ENCODE data around the gene MRAP.
"Not testable (repeated sequence)": the region's sequence is repeated elsewhere in the genome, so short reads cannot be mapped to it uniquely, and the experiment has no call there.

MRAP gene

GRCh38 chr21:32308696-32309095 is 10.0 kb downstream of the MRAP start:
- no peak overlapping the region for H3K9ac ChIP-seq (ENCODE audit: low read length in 5 of 5)
- H3K9me3 ChIP-seq (ENCODE audit: control insufficient read depth in 5 of 5, low read length in 5 of 5), result no peaks in the 10 kb centered on the region
- no peak overlapping the region for H3K4me3 ChIP-seq (ENCODE audit: low read depth in 1 of 5, low read length in 5 of 5)
- H3K4me1 ChIP-seq (ENCODE audit: control insufficient read depth in 5 of 5, insufficient read depth in 5 of 5, low read length in 5 of 5), result peaks cover 0 to 18% (median 9%) of the 10 kb centered on the region in 5 donors
- no peak overlapping the region for H3K27ac ChIP-seq (ENCODE audit: low read depth, low read length)
- H3K27me3 ChIP-seq (ENCODE audit: control insufficient read depth in 5 of 5, insufficient read depth in 4 of 5, low read length in 5 of 5), result no peaks in the 10 kb centered on the region
- peaks cover 3 to 52% (median 46%) of the 10 kb centered on the region in 5 donors for H3K36me3 ChIP-seq (ENCODE audit: control insufficient read depth in 5 of 5, insufficient read depth in 5 of 5, low read length in 5 of 5)

DNA sequence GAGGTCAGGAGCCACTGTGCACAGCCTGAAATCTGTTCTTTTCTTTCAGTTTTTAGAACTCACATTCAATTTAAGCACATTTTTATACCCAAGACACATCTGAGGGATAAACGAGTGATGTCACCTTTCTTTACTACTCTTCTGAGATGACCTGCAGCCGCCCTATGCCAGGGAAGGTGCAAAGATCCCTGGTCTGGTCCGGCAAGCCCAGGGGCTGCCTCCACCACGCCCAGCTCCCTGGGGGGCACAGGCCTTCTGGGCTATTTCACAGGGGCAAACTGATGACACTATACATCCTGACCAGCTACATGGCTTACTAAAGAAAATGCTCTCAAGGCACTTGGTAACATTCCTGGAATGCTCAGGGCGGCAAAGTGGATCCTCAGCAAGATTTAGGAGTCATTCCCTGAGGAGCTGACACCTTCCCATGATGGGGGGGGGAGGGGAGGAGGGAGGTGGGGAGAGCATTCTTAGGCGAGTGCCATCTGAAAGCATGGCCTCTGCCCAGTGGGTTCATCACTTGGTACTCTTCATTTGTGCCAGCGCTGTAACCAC is 11.3 kb downstream of the MRAP start:
- Histone ChIP-seq H3K9ac (ENCODE audit: low read length in 5 of 5) (no peak overlapping the region), H3K9me3 (ENCODE audit: control insufficient read depth in 5 of 5, low read length in 5 of 5) (no peaks in the 10 kb centered on the region), H3K36me3 (ENCODE audit: control insufficient read depth in 5 of 5, insufficient read depth in 5 of 5, low read length in 5 of 5) (peaks cover 3 to 62% (median 53%) of the 10 kb centered on the region in 5 donors), H3K4me1 (ENCODE audit: control insufficient read depth in 5 of 5, insufficient read depth in 5 of 5, low read length in 5 of 5) (peaks cover 0 to 11% (median 10%) of the 10 kb centered on the region in 5 donors), H3K27me3 (ENCODE audit: control insufficient read depth in 5 of 5, insufficient read depth in 4 of 5, low read length in 5 of 5) (no peaks in the 10 kb centered on the region), H3K4me3 (ENCODE audit: low read depth in 1 of 5, low read length in 5 of 5) (no peak overlapping the region), H3K27ac (ENCODE audit: low read depth, low read length) (no peak overlapping the region)

DNA sequence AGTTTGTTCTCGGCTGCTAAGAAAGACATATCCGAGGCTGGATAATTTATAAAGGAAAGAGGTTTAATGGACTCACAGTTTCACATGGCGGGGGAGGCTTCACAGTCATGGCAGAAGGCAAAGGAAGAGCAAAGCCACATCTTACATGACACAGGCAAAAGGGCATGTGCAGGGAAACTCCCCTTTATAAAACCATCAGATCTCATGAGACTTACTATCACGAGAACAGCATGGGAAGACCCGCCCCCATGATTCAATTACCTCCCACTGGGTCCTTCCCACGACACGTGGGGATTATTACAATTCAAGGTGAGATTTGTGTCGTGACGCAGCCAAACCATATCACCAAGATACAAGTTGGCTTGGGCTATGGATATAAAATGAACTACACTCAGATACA is 12.3 kb downstream of the MRAP start:
- H3K27ac ChIP-seq (ENCODE audit: low read depth, low read length); H3K27me3 ChIP-seq (ENCODE audit: control insufficient read depth in 5 of 5, insufficient read depth in 4 of 5, low read length in 5 of 5); H3K9ac ChIP-seq (ENCODE audit: low read length in 5 of 5); H3K4me3 ChIP-seq (ENCODE audit: low read depth in 1 of 5, low read length in 5 of 5); H3K9me3 ChIP-seq (ENCODE audit: control insufficient read depth in 5 of 5, low read length in 5 of 5): not testable (repeated sequence)
- Histone ChIP-seq H3K36me3 (ENCODE audit: control insufficient read depth in 5 of 5, insufficient read depth in 5 of 5, low read length in 5 of 5) (peaks cover 3 to 68% (median 60%) of the 10 kb centered on the region in 5 donors), H3K4me1 (ENCODE audit: control insufficient read depth in 5 of 5, insufficient read depth in 5 of 5, low read length in 5 of 5) (peaks cover 1 to 11% (median 2%) of the 10 kb centered on the region in 5 donors)

- Histone ChIP-seq H3K4me1 (ENCODE audit: control insufficient read depth in 5 of 5, insufficient read depth in 5 of 5, low read length in 5 of 5) (peaks cover 0 to 15% (median 1%) of the 10 kb centered on the region in 5 donors), H3K36me3 (ENCODE audit: control insufficient read depth in 5 of 5, insufficient read depth in 5 of 5, low read length in 5 of 5) (peaks cover 3 to 71% (median 64%) of the 10 kb centered on the region in 5 donors), H3K27ac (ENCODE audit: low read depth, low read length) (no peak overlapping the region), H3K4me3 (ENCODE audit: low read depth in 1 of 5, low read length in 5 of 5) (no peak overlapping the region), H3K9ac (ENCODE audit: low read length in 5 of 5) (no peak overlapping the region), H3K9me3 (ENCODE audit: control insufficient read depth in 5 of 5, low read length in 5 of 5) (no peaks in the 10 kb centered on the region), H3K27me3 (ENCODE audit: control insufficient read depth in 5 of 5, insufficient read depth in 4 of 5, low read length in 5 of 5) (no peaks in the 10 kb centered on the region)
These were observed 13.0 kb downstream of the MRAP start for GRCh38 chr21:32311621-32312020.

GRCh38 chr21:32312326-32312725 is 13.7 kb downstream of the MRAP start:
- Histone ChIP-seq H3K9me3 (ENCODE audit: control insufficient read depth in 5 of 5, low read length in 5 of 5) (no peaks in the 10 kb centered on the region), H3K36me3 (ENCODE audit: control insufficient read depth in 5 of 5, insufficient read depth in 5 of 5, low read length in 5 of 5) (peaks cover 3 to 75% (median 67%) of the 10 kb centered on the region in 5 donors), H3K4me3 (ENCODE audit: low read depth in 1 of 5, low read length in 5 of 5) (no peak overlapping the region), H3K9ac (ENCODE audit: low read length in 5 of 5) (no peak overlapping the region), H3K4me1 (ENCODE audit: control insufficient read depth in 5 of 5, insufficient read depth in 5 of 5, low read length in 5 of 5) (peaks cover 0 to 16% (median 1%) of the 10 kb centered on the region in 5 donors), H3K27ac (ENCODE audit: low read depth, low read length) (no peak overlapping the region), H3K27me3 (ENCODE audit: control insufficient read depth in 5 of 5, insufficient read depth in 4 of 5, low read length in 5 of 5) (no peaks in the 10 kb centered on the region)

DNA sequence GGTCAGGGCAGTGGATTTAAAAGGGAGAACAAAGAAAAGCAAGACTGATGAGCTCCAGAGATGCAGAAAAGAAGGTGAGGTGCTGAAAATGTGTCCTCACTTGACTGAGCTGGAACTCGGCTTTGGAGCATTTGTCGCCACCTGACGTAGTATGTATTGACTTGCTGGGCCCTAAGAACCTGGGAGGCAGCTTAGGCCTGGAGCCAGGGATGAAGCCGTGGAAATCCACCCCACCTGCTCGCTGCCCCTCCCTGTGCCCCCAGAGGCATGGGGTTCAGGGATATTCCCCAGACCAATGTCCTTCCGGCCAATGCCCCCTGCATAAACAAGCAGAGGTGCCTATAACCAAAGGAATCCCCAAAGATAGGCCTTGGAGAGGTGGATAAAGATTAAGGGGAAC is 14.3 kb downstream of the MRAP start:
- peaks cover 3 to 76% (median 70%) of the 10 kb centered on the region in 5 donors for H3K36me3 ChIP-seq (ENCODE audit: control insufficient read depth in 5 of 5, insufficient read depth in 5 of 5, low read length in 5 of 5)
- H3K9me3 ChIP-seq (ENCODE audit: control insufficient read depth in 5 of 5, low read length in 5 of 5), result no peaks in the 10 kb centered on the region
- no peak overlapping the region for H3K4me3 ChIP-seq (ENCODE audit: low read depth in 1 of 5, low read length in 5 of 5)
- no peak overlapping the region for H3K27ac ChIP-seq (ENCODE audit: low read depth, low read length)
- H3K4me1 ChIP-seq (ENCODE audit: control insufficient read depth in 5 of 5, insufficient read depth in 5 of 5, low read length in 5 of 5), result peaks cover 0 to 16% (median 1%) of the 10 kb centered on the region in 5 donors
- H3K9ac ChIP-seq (ENCODE audit: low read length in 5 of 5), result no peak overlapping the region
- H3K27me3 ChIP-seq (ENCODE audit: control insufficient read depth in 5 of 5, insufficient read depth in 4 of 5, low read length in 5 of 5), result no peaks in the 10 kb centered on the region

DNA sequence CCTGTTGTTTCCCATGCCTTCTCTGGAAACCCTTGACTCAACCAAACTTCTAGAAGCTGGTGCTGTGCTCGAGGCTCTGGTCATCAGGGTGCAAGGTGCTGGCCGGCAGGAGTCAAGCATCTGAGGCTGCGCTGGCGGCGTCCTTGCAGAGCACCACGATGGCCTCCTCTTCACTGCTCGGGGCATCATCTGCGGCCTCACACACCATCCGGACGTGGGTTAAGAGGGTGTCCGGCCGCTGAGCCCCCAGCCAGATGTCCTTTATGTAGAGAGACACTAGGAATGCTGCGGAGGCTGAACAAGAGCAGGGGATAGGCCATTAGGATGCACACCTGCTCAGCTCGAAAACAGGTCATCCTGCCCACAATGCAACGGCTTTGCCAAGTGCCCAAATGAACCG is 16.2 kb downstream of the MRAP start:
- H3K9me3 ChIP-seq (ENCODE audit: control insufficient read depth in 5 of 5, low read length in 5 of 5), result no peaks in the 10 kb centered on the region
- no peaks in the 10 kb centered on the region for H3K27me3 ChIP-seq (ENCODE audit: control insufficient read depth in 5 of 5, insufficient read depth in 4 of 5, low read length in 5 of 5)
- H3K4me3 ChIP-seq (ENCODE audit: low read depth in 1 of 5, low read length in 5 of 5), result no peak overlapping the region
- H3K9ac ChIP-seq (ENCODE audit: low read length in 5 of 5), result no peak overlapping the region
- H3K27ac ChIP-seq (ENCODE audit: low read depth, low read length), result no peak overlapping the region
- peaks cover 9 to 84% (median 75%) of the 10 kb centered on the region in 5 donors for H3K36me3 ChIP-seq (ENCODE audit: control insufficient read depth in 5 of 5, insufficient read depth in 5 of 5, low read length in 5 of 5)
- peaks cover 0 to 16% (median 1%) of the 10 kb centered on the region in 5 donors for H3K4me1 ChIP-seq (ENCODE audit: control insufficient read depth in 5 of 5, insufficient read depth in 5 of 5, low read length in 5 of 5)

DNA sequence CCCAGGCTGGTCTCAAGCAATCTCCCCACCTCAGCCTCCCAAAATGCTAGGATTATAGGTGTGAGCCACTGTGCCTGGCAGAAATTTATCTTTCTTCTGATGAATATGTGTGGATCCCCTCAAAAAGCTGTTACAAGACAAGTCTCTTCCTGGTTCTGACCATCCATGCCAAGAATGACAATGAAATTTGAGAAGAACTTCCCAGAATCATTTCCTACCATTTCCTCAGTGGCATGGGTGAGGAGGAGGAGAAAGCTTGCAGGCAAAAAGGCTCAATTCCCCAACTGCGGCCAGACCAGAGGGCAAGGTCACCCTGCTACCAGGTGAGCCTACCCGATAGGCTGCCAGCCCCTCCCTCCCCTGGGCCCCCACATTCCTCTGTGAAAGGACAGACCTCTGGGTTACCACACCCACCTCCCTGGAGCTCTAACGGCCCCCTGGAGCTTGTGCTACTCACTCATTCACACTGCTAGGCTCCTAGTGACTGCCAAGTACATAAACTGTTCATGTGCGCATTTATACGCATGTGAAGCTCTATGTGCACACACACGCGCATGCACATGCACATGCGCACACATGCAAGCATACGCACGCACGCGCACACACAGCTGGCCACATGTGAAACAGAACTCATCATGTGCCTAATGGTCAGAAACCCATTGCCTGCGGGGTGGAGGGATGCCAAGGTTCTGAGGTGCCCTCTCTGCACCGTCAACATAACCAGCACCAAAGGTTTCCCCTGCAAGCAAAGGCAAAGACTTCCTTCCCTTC is 17.0 kb downstream of the MRAP start:
- Histone ChIP-seq H3K4me3 (ENCODE audit: low read depth in 1 of 5, low read length in 5 of 5) (no peak overlapping the region), H3K27me3 (ENCODE audit: control insufficient read depth in 5 of 5, insufficient read depth in 4 of 5, low read length in 5 of 5) (no peaks in the 10 kb centered on the region), H3K4me1 (ENCODE audit: control insufficient read depth in 5 of 5, insufficient read depth in 5 of 5, low read length in 5 of 5) (peaks cover 0 to 16% (median 1%) of the 10 kb centered on the region in 5 donors), H3K36me3 (ENCODE audit: control insufficient read depth in 5 of 5, insufficient read depth in 5 of 5, low read length in 5 of 5) (peaks cover 9 to 90% (median 80%) of the 10 kb centered on the region in 5 donors), H3K9me3 (ENCODE audit: control insufficient read depth in 5 of 5, low read length in 5 of 5) (no peaks in the 10 kb centered on the region), H3K27ac (ENCODE audit: low read depth, low read length) (no peak overlapping the region), H3K9ac (ENCODE audit: low read length in 5 of 5) (no peak overlapping the region)

DNA sequence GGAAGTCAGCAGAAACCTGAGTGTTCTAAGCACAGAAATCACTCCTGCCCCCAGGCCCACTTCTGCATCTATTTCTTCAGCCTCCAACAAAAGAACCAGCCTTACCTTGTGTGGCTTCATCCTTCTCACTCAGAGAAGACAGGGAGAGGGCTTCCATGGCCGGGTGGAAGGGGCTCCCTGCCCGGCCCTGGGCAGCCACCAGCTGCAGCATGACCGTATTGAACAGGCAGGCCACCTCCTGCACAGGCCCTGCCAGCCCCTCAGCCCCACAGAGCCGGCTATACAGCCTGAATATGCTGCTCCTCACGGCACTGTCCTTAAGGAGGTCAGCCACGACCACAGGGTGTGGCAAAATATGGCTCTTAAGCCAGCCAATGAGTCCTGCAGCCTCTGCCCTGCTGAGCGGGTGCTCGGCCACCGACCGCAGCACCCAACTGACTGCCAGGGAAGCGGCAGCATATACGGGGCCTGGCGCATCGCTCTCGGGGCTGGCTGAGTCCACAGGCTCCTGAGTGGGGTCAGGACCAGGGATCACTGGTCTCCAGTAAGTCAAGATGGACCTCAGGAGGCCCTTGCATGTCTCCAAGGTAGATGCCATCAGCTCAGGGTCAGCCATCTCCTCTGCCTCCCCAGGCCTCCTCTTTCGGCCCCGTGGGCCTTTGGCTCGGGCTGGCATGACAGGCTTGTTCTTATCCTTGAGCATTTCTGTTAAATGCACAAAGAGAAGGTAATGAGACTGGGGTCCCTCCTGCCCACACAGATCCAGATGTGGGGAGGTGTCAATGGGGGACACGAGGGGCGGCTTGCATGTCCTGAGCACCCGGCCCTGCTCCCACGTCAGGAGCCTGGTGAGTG is 17.9 kb downstream of the MRAP start:
- Histone ChIP-seq H3K36me3 (ENCODE audit: control insufficient read depth in 5 of 5, insufficient read depth in 5 of 5, low read length in 5 of 5) (peaks cover 9 to 92% (median 86%) of the 10 kb centered on the region in 5 donors), H3K4me3 (ENCODE audit: low read depth in 1 of 5, low read length in 5 of 5) (no peak overlapping the region), H3K9me3 (ENCODE audit: control insufficient read depth in 5 of 5, low read length in 5 of 5) (no peaks in the 10 kb centered on the region), H3K4me1 (ENCODE audit: control insufficient read depth in 5 of 5, insufficient read depth in 5 of 5, low read length in 5 of 5) (peaks cover 0 to 16% (median 1%) of the 10 kb centered on the region in 5 donors), H3K27me3 (ENCODE audit: control insufficient read depth in 5 of 5, insufficient read depth in 4 of 5, low read length in 5 of 5) (no peaks in the 10 kb centered on the region), H3K9ac (ENCODE audit: low read length in 5 of 5) (no peak overlapping the region), H3K27ac (ENCODE audit: low read depth, low read length) (no peak overlapping the region)
